Measurements from ENCODE around the gene MYO19. TPM values are rescaled to one million over a fixed set of nuclear protein-coding genes. Genes with fewer than 3 reads are reported as not detected.

The MYO19 gene
- total and polyA plus RNA-seq, 9 of the 15 experiments (the other 6 are each of a cell fraction or from before 2014, with no cell fraction given) = 21.6 to 176 (median 129) TPM

DNA sequence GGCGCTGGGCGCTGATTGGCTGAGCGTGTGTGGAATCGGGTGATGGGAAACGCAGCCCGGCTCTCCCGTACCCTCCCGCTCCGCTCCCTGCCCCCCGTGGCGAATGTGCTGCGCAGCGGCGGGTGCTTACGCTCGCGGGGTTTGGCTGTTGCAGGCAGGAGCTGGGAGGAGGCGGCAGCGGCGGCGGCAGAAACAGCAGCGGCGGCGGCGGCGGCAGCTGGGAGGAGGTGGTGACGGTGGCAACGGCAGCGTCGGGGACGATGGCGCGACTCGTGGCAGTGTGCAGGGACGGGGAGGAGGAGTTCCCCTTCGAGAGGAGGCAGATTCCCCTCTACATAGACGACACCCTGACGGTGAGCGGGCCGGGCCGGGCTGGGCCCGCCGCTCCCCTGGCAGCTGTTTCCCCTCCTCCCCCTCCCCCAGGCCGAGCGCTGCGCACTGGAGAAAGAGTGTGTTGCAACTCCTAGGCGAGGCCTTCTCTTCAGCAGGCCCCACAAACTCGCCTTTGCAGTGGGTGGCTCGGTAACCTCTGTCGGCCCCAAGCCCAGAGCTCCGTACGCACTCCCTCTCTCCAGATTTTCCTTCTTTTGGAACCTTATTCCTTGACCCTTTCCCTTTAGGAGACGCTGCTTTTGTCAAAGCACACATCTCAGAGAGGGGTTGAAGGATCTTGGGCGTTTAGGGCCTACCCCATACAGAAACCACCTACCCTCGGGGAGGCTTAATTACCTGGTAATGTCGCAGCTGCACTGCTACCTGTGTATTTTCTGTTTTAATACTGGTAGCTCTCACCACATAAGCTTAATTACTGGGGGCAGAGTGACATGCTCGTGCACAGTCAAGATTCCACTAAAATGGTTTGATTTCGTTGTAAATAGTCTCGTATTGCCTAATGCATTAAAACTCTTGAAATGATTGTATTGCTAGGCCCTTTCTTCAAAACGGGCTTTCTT lies 11.1 kb upstream of the MYO19 start (continued):
- TF ChIP-seq, protein P1, sequence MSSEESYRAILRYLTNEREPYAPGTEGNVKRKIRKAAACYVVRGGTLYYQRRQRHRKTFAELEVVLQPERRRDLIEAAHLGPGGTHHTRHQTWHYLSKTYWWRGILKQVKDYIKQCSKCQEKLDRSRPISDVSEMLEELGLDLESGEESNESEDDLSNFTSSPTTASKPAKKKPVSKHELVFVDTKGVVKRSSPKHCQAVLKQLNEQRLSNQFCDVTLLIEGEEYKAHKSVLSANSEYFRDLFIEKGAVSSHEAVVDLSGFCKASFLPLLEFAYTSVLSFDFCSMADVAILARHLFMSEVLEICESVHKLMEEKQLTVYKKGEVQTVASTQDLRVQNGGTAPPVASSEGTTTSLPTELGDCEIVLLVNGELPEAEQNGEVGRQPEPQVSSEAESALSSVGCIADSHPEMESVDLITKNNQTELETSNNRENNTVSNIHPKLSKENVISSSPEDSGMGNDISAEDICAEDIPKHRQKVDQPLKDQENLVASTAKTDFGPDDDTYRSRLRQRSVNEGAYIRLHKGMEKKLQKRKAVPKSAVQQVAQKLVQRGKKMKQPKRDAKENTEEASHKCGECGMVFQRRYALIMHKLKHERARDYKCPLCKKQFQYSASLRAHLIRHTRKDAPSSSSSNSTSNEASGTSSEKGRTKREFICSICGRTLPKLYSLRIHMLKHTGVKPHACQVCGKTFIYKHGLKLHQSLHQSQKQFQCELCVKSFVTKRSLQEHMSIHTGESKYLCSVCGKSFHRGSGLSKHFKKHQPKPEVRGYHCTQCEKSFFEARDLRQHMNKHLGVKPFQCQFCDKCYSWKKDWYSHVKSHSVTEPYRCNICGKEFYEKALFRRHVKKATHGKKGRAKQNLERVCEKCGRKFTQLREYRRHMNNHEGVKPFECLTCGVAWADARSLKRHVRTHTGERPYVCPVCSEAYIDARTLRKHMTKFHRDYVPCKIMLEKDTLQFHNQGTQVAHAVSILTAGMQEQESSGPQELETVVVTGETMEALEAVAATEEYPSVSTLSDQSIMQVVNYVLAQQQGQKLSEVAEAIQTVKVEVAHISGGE (CRISPR knock-in tag; IDR thresholded peaks at IDR 0.05) = no peak
- TF ChIP-seq DDX20 (tag; IDR thresholded peaks at IDR 0.05; ENCODE audit: low read depth) = no peak
- TF ChIP-seq NR1H2 (CRISPR knock-in tag; IDR thresholded peaks at IDR 0.05) = no peak
- no peak for TF ChIP-seq ZNF121 (CRISPR knock-in tag; conservative IDR thresholded peaks at IDR 0.05)
- TF ChIP-seq CEBPG (CRISPR knock-in tag; IDR thresholded peaks at IDR 0.05) = peak; percentile 85
- peak; percentile 80 to 86 for TF ChIP-seq CEBPG (tag; conservative IDR thresholded peaks at IDR 0.05 in 1 of 2, IDR thresholded peaks at IDR 0.05 in 1 of 2)
- no peak for TF ChIP-seq ADNP (tag; IDR thresholded peaks at IDR 0.05)
- no peak for TF ChIP-seq GATAD2B (IDR thresholded peaks at IDR 0.05; ENCODE audit: borderline replicate concordance)
- TF ChIP-seq, protein P2, sequence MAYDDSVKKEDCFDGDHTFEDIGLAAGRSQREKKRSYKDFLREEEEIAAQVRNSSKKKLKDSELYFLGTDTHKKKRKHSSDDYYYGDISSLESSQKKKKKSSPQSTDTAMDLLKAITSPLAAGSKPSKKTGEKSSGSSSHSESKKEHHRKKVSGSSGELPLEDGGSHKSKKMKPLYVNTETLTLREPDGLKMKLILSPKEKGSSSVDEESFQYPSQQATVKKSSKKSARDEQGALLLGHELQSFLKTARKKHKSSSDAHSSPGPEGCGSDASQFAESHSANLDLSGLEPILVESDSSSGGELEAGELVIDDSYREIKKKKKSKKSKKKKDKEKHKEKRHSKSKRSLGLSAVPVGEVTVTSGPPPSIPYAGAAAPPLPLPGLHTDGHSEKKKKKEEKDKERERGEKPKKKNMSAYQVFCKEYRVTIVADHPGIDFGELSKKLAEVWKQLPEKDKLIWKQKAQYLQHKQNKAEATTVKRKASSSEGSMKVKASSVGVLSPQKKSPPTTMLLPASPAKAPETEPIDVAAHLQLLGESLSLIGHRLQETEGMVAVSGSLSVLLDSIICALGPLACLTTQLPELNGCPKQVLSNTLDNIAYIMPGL (CRISPR knock-in tag; IDR thresholded peaks at IDR 0.05) = no peak
- TF ChIP-seq MBD2 (IDR thresholded peaks at IDR 0.05; ENCODE audit: borderline replicate concordance, low read depth) = peak; percentile 66; the same call in 1 of the 2 replicates
- TF ChIP-seq, protein P3, sequence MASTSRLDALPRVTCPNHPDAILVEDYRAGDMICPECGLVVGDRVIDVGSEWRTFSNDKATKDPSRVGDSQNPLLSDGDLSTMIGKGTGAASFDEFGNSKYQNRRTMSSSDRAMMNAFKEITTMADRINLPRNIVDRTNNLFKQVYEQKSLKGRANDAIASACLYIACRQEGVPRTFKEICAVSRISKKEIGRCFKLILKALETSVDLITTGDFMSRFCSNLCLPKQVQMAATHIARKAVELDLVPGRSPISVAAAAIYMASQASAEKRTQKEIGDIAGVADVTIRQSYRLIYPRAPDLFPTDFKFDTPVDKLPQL (IDR thresholded peaks at IDR 0.05; ENCODE audit: extremely low read depth, insufficient read length) = no peak
- TF ChIP-seq GABPB1 (CRISPR knock-in tag; IDR thresholded peaks at IDR 0.05) = peak; percentile 55; the same call in 1 of the 2 replicates
- TF ChIP-seq ATF1 (CRISPR knock-in tag; IDR thresholded peaks at IDR 0.05) = peak; percentile 54
- TF ChIP-seq ATF1 (tag; IDR thresholded peaks at IDR 0.05) = peak; percentile 70
- no peak for TF ChIP-seq RBM34 (IDR thresholded peaks at IDR 0.05; ENCODE audit: borderline replicate concordance, insufficient read depth, low read length)
- peak; percentile 94 for TF ChIP-seq RBM25 (IDR thresholded peaks at IDR 0.05; ENCODE audit: low read depth, low read length, severe bottlenecking)
- TF ChIP-seq PHF8 (IDR thresholded peaks at IDR 0.05; ENCODE audit: borderline replicate concordance, low read length) = peak; percentile 39; the same call in 1 of the 2 replicates
- no peak for TF ChIP-seq RBBP5 (IDR thresholded peaks at IDR 0.05; ENCODE audit: borderline replicate concordance, insufficient read depth, low read length, poor library complexity, severe bottlenecking)
- TF ChIP-seq, protein P4, sequence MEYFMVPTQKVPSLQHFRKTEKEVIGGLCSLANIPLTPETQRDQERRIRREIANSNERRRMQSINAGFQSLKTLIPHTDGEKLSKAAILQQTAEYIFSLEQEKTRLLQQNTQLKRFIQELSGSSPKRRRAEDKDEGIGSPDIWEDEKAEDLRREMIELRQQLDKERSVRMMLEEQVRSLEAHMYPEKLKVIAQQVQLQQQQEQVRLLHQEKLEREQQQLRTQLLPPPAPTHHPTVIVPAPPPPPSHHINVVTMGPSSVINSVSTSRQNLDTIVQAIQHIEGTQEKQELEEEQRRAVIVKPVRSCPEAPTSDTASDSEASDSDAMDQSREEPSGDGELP (CRISPR knock-in tag; IDR thresholded peaks at IDR 0.05; ENCODE audit: borderline replicate concordance) = peak; percentile 96
- no peak for TF ChIP-seq HMG20B (CRISPR knock-in tag; IDR thresholded peaks at IDR 0.05)

Data from K562 (cell line).